Keratinocyte (primary cell): ENCODE results near the gene ERICH2. TPM values are rescaled to one million over a fixed set of nuclear protein-coding genes. Genes with fewer than 3 reads are reported as not detected.

ENCODE experiments used
- DNase-seq: peaks from one replicate; pipeline ENCODE4 v3.0.0-alpha.2; 2011; ENCODE audit warnings: low read depth, missing footprints, low spot score
- FAIRE-seq: peaks from 2 replicates; lab custom pipeline; 2011; peaks lifted over from hg19 to GRCh38; lab: Jason Lieb, UNC
- H2AFZ ChIP-seq: 2 replicates; pipeline ENCODE4 v1.6.0; 2012; ENCODE audit warnings: low read length, control low read depth, inconsistent platforms; ENCODE audit not compliant: control insufficient read depth
- H3K27ac ChIP-seq: 2 replicates; pipeline ENCODE4 v1.5.1; 2011; ENCODE audit warnings: low read length; ENCODE audit not compliant: control insufficient read depth, insufficient read depth
- H3K27me3 ChIP-seq: 3 replicates; pipeline ENCODE4 v1.6.0; 2011; ENCODE audit warnings: low read length; ENCODE audit not compliant: control insufficient read depth, insufficient read depth; ENCODE audit errors: extremely low read depth
- H3K36me3 ChIP-seq, 2 experiments: 2 replicates in 1 of 2; 3 replicates in 1 of 2; pipeline ENCODE4 v1.5.1; 2011; ENCODE audit warnings: low read length in 2 of 2, mild to moderate bottlenecking in 1 of 2; ENCODE audit not compliant: control insufficient read depth in 2 of 2, insufficient read depth in 2 of 2; ENCODE audit errors: extremely low read depth in 1 of 2
- H3K4me1 ChIP-seq: 3 replicates; pipeline ENCODE4 v1.5.1; 2011; ENCODE audit warnings: low read length; ENCODE audit not compliant: control insufficient read depth, insufficient read depth; ENCODE audit errors: extremely low read depth
- H3K4me2 ChIP-seq: 3 replicates; pipeline ENCODE4 v1.6.0; 2011; ENCODE audit warnings: low read depth, low read length; ENCODE audit not compliant: control insufficient read depth, insufficient read depth; ENCODE audit errors: extremely low read depth
- H3K4me3 ChIP-seq, 3 experiments: fragments of 200-600 bp in 1 of 3; sonication (generic) in 1 of 3; 2 replicates in 2 of 3; 3 replicates in 1 of 3; pipeline ENCODE4 v1.5.1; 2011 to 2016; ENCODE audit warnings: low read length in 3 of 3, mild to moderate bottlenecking in 3 of 3, control low read depth in 2 of 3, inconsistent platforms in 1 of 3, low read depth in 1 of 3, mixed read lengths in 1 of 3, mixed run types in 1 of 3, moderate library complexity in 1 of 3; ENCODE audit not compliant: control insufficient read depth in 2 of 3, insufficient read depth in 2 of 3; ENCODE audit errors: extremely low read depth in 1 of 3
- H3K79me2 ChIP-seq: 2 replicates; pipeline ENCODE4 v1.6.0; 2012; ENCODE audit warnings: low read length; ENCODE audit not compliant: control insufficient read depth, insufficient read depth
- H3K9ac ChIP-seq: 3 replicates; pipeline ENCODE4 v1.6.0; 2011; ENCODE audit warnings: low read length; ENCODE audit not compliant: control insufficient read depth, insufficient read depth; ENCODE audit errors: extremely low read depth
- H3K9me1 ChIP-seq: 3 replicates; pipeline ENCODE4 v1.6.0; 2011; ENCODE audit warnings: low read length; ENCODE audit not compliant: control insufficient read depth, insufficient read depth; ENCODE audit errors: extremely low read depth
- H3K9me3 ChIP-seq: 2 replicates; pipeline ENCODE4 v1.5.1; 2012; ENCODE audit warnings: low read depth, low read length; ENCODE audit not compliant: control insufficient read depth
- H4K20me1 ChIP-seq: 3 replicates; pipeline ENCODE4 v1.6.0; 2011; ENCODE audit warnings: low read length; ENCODE audit not compliant: control insufficient read depth, insufficient read depth; ENCODE audit errors: extremely low read depth
- EZH2 ChIP-seq: IDR thresholded peaks from one replicate; pipeline ENCODE4 v1.6.1; 2012; ENCODE audit warnings: inconsistent platforms, mild to moderate bottlenecking, low read length, moderate library complexity
- dilution Hi-C: fragments of 300-500 bp; cut with MboI; formaldehyde crosslinking; loops from one replicate; pipeline ENCODE4 v1.7.0; 2020; ENCODE audit warnings: low sequenced_read_pairs; ENCODE audit not compliant: extremely low pct_ligation_motif_present
- polyA plus RNA-seq, 5 experiments: library from polyadenylated mRNA; depleted of rRNA in 3 of 5; stranded (reverse) in 3 of 5; stranded (forward) in 1 of 5; unstranded in 1 of 5; fragments of >200 nt; gene quantifications; 1 replicate in 1 of 5; 2 replicates in 3 of 5; 3 replicates in 1 of 5; pipeline versions ENCODE4 v1.2.1 to v1.2.3, GENCODE V29; 2011 to 2012; ENCODE audit warnings: missing spikeins in 2 of 5, low read depth in 1 of 5, low replicate concordance in 1 of 5
- TF ChIP-seq, protein P1 (sequence below), 3 experiments: IDR thresholded peaks in 1 of 3; conservative IDR thresholded peaks in 1 of 3; optimal IDR thresholded peaks in 1 of 3; 2 replicates in 2 of 3; 3 replicates in 1 of 3; pipeline versions ENCODE3 to v1.5.1; 2011; ENCODE audit warnings: low read length in 3 of 3, mild to moderate bottlenecking in 3 of 3, moderate library complexity in 2 of 3, control low read depth in 1 of 3, inconsistent platforms in 1 of 3; ENCODE audit not compliant: insufficient read depth in 2 of 3; ENCODE audit errors: extremely low read depth in 1 of 3

ERICH2 gene
- polyA plus RNA-seq, 1 donor (not counting 4 experiments of a cell fraction or from before 2014, with no cell fraction given), result 1.3 TPM

- peaks cover 24% of the 10 kb centered on the region for H3K4me1 ChIP-seq
- DNase-seq (no peak), FAIRE-seq (no peak)
- no peak overlapping the region for H2AFZ ChIP-seq
- H3K4me2 ChIP-seq, result no peak overlapping the region
- H3K27ac ChIP-seq, result no peak overlapping the region
- H3K27me3 ChIP-seq, result no peaks in the 10 kb centered on the region
- H3K79me2 ChIP-seq, result no peaks in the 10 kb centered on the region
- no peak overlapping the region for H3K4me3 ChIP-seq
- dilution Hi-C loops, result no loop called here
- H4K20me1 ChIP-seq, result no peaks in the 10 kb centered on the region
- no peak overlapping the region for H3K9ac ChIP-seq
- no peaks in the 10 kb centered on the region for H3K36me3 ChIP-seq
- H3K9me3 ChIP-seq, result no peaks in the 10 kb centered on the region
- no peak for TF ChIP-seq EZH2
- TF ChIP-seq, protein P1, sequence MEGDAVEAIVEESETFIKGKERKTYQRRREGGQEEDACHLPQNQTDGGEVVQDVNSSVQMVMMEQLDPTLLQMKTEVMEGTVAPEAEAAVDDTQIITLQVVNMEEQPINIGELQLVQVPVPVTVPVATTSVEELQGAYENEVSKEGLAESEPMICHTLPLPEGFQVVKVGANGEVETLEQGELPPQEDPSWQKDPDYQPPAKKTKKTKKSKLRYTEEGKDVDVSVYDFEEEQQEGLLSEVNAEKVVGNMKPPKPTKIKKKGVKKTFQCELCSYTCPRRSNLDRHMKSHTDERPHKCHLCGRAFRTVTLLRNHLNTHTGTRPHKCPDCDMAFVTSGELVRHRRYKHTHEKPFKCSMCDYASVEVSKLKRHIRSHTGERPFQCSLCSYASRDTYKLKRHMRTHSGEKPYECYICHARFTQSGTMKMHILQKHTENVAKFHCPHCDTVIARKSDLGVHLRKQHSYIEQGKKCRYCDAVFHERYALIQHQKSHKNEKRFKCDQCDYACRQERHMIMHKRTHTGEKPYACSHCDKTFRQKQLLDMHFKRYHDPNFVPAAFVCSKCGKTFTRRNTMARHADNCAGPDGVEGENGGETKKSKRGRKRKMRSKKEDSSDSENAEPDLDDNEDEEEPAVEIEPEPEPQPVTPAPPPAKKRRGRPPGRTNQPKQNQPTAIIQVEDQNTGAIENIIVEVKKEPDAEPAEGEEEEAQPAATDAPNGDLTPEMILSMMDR (optimal IDR thresholded peaks at IDR 0.05 in 1 of 3, IDR thresholded peaks at IDR 0.05 in 1 of 3, conservative IDR thresholded peaks at IDR 0.05 in 1 of 3; ENCODE audit: extremely low read depth in 1 of 3, insufficient read depth in 2 of 3, low read length in 3 of 3), result peak in 1 of 3 experiments; percentile 36
- H3K9me1 ChIP-seq, result no peaks in the 10 kb centered on the region
These were observed 75.2 kb downstream of the ERICH2 start for GRCh38 chr2:170845343-170845742.

DNA sequence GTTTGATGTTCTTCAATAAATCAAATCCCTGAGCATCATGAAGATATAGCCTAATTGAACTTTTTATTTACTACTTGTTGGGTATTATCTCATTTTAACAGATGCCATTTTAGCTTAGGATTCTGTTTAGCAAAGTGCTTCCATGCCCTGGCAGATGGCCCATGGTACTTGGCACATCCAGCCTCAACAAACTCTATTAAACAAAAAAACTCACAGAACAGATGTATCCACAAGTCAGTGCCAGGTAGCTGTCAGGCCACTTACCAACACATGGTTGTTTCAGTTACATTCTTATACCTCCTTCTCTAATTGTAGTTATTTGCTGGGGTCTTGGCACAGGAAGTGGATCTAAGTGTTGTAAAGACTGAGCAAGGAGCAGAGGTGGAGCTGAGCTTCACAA lies 76.1 kb downstream of the ERICH2 start:
- H3K4me1 ChIP-seq, result peaks cover 24% of the 10 kb centered on the region
- TF ChIP-seq, protein P1 (optimal IDR thresholded peaks at IDR 0.05 in 1 of 3, IDR thresholded peaks at IDR 0.05 in 1 of 3, conservative IDR thresholded peaks at IDR 0.05 in 1 of 3; ENCODE audit: extremely low read depth in 1 of 3, insufficient read depth in 2 of 3, low read length in 3 of 3), result no peak
- TF ChIP-seq EZH2, result no peak
- no peaks in the 10 kb centered on the region for H3K79me2 ChIP-seq
- no peak for DNase-seq
- no peak for FAIRE-seq
- no peak overlapping the region for H3K4me2 ChIP-seq
- dilution Hi-C loops, result no loop called here
- H3K27me3 ChIP-seq, result no peaks in the 10 kb centered on the region
- H3K9me3 ChIP-seq, result no peaks in the 10 kb centered on the region
- no peak overlapping the region for H2AFZ ChIP-seq
- no peaks in the 10 kb centered on the region for H4K20me1 ChIP-seq
- no peak overlapping the region for H3K4me3 ChIP-seq
- no peaks in the 10 kb centered on the region for H3K9me1 ChIP-seq
- no peaks in the 10 kb centered on the region for H3K36me3 ChIP-seq
- no peak overlapping the region for H3K9ac ChIP-seq
- H3K27ac ChIP-seq, result no peak overlapping the region
